H1 (cell line): ENCODE results near the gene DDX19B. TPM values are rescaled to one million over a fixed set of nuclear protein-coding genes. Genes with fewer than 3 reads are reported as not detected.

ENCODE experiments used
- CTCF ChIA-PET: fragments of 300-600 bp; sonication (Branson Sonifier 250); formaldehyde crosslinking; loops from one replicate; lab custom pipeline; 2021; ENCODE audit not compliant: partially characterized antibody; lab: Charles Lee
- POLR2A ChIA-PET: fragments of 300-600 bp; sonication (Branson Sonifier 250); formaldehyde crosslinking; loops from one replicate; lab custom pipeline; 2021; ENCODE audit warnings: inconsistent platforms; ENCODE audit not compliant: partially characterized antibody; lab: Charles Lee
- DNase-seq, 2 experiments: peaks; one replicate each; pipeline versions ENCODE4 v3.0.0 to v3.0.0-alpha.2; 2010 to 2022; ENCODE audit warnings: low spot score in 2 of 2, low read depth in 1 of 2, mixed read lengths in 1 of 2
- FAIRE-seq: peaks from 2 replicates; lab custom pipeline; 2011; peaks lifted over from hg19 to GRCh38; lab: Jason Lieb, UNC
- H2AFZ ChIP-seq: 2 replicates; pipeline ENCODE4 v1.8.1; 2012; ENCODE audit warnings: low read length, inconsistent platforms
- H2AK5ac ChIP-seq: 2 replicates; pipeline ENCODE4 v1.6.1; 2013; ENCODE audit warnings: low read depth, low read length
- H2BK120ac ChIP-seq: replicated peaks from 2 replicates; pipeline ENCODE3; 2013; ENCODE audit warnings: low read depth, low read length, inconsistent platforms
- H2BK12ac ChIP-seq: 2 replicates; pipeline ENCODE4 v1.6.1; 2013; ENCODE audit warnings: low read depth, low read length
- H2BK15ac ChIP-seq: 2 replicates; pipeline ENCODE4 v1.6.1; 2013; ENCODE audit warnings: low read length
- H2BK20ac ChIP-seq: 2 replicates; pipeline ENCODE4 v1.6.1; 2013; ENCODE audit warnings: low read length
- H2BK5ac ChIP-seq: 2 replicates; pipeline ENCODE4 v1.6.1; 2013; ENCODE audit warnings: low read depth, low read length
- H3K14ac ChIP-seq: 2 replicates; pipeline ENCODE4 v1.6.1; 2013; ENCODE audit warnings: inconsistent platforms; ENCODE audit not compliant: insufficient read length
- H3K18ac ChIP-seq: 2 replicates; pipeline ENCODE4 v1.6.1; 2013; ENCODE audit warnings: low read length; ENCODE audit errors: extremely low read depth
- H3K23ac ChIP-seq: 2 replicates; pipeline ENCODE4 v1.6.1; 2013; ENCODE audit warnings: inconsistent platforms; ENCODE audit not compliant: insufficient read length
- H3K23me2 ChIP-seq: 2 replicates; pipeline ENCODE4 v1.6.1; 2013; ENCODE audit warnings: low read depth, low read length
- H3K27ac ChIP-seq: 2 replicates; pipeline ENCODE4 v1.6.1; 2011; ENCODE audit warnings: low read depth, low read length, inconsistent platforms
- H3K27me3 ChIP-seq, 4 experiments: replicated peaks in 1 of 4; 1 replicate in 1 of 4; 2 replicates in 3 of 4; pipeline versions ENCODE4 v1.6.1 to v1.8.1; 2011 to 2013; ENCODE audit warnings: low read length in 3 of 4, mild to moderate bottlenecking in 3 of 4, inconsistent platforms in 2 of 4, mixed read lengths in 2 of 4, moderate library complexity in 1 of 4; ENCODE audit not compliant: control insufficient read depth in 3 of 4, insufficient read depth in 3 of 4; ENCODE audit errors: extremely low read depth in 1 of 4
- H3K36me3 ChIP-seq, 4 experiments: 2 replicates each; pipeline versions ENCODE4 v1.6.1 to v1.8.1; 2011 to 2013; ENCODE audit warnings: mild to moderate bottlenecking in 4 of 4, low read length in 3 of 4, moderate library complexity in 2 of 4, control low read depth in 1 of 4, inconsistent platforms in 1 of 4; ENCODE audit not compliant: insufficient read depth in 4 of 4, control insufficient read depth in 2 of 4
- H3K4ac ChIP-seq: replicated peaks from 2 replicates; pipeline ENCODE3; 2013; ENCODE audit warnings: low read length, low read depth, mixed read lengths, inconsistent platforms; ENCODE audit not compliant: insufficient read length
- H3K4me1 ChIP-seq, 4 experiments: replicated peaks in 1 of 4; 1 replicate in 1 of 4; 2 replicates in 3 of 4; pipeline versions ENCODE4 v1.6.1 to v1.8.1; 2011 to 2013; ENCODE audit warnings: low read length in 3 of 4, inconsistent platforms in 2 of 4, mixed read lengths in 1 of 4; ENCODE audit not compliant: insufficient read depth in 4 of 4, control insufficient read depth in 3 of 4
- H3K4me2 ChIP-seq, 2 experiments: 2 replicates each; pipeline versions ENCODE4 v1.6.1 to v1.8.1; 2011 to 2013; ENCODE audit warnings: low read depth in 2 of 2, low read length in 2 of 2, control low read depth in 1 of 2, inconsistent platforms in 1 of 2, mild to moderate bottlenecking in 1 of 2; ENCODE audit not compliant: insufficient read depth in 1 of 2
- H3K4me3 ChIP-seq, 4 experiments: fragments of 200-600, 300-600 bp in 1 of 4; sonication (generic), shearing (Covaris generic), sonication (Bioruptor Twin) in 1 of 4; 2 replicates each; pipeline versions ENCODE4 v1.5.1 to v1.8.1; 2011 to 2016; ENCODE audit warnings: low read length in 4 of 4, low read depth in 3 of 4, control low read depth in 2 of 4, inconsistent platforms in 2 of 4, mild to moderate bottlenecking in 2 of 4, mixed read lengths in 1 of 4, moderate library complexity in 1 of 4; ENCODE audit not compliant: insufficient read depth in 2 of 4; ENCODE audit errors: extremely low read depth in 1 of 4
- H3K56ac ChIP-seq: replicated peaks from 2 replicates; pipeline ENCODE3; 2013; ENCODE audit warnings: low read depth, mild to moderate bottlenecking, mixed read lengths, low read length, inconsistent platforms; ENCODE audit not compliant: insufficient read length
- H3K79me1 ChIP-seq: 2 replicates; pipeline ENCODE4 v1.6.1; 2013; ENCODE audit warnings: low read depth, low read length, control low read depth
- H3K79me2 ChIP-seq, 2 experiments: 2 replicates each; pipeline versions ENCODE4 v1.6.1 to v1.8.1; 2012 to 2013; ENCODE audit warnings: low read length in 2 of 2, mild to moderate bottlenecking in 2 of 2, inconsistent platforms in 1 of 2; ENCODE audit not compliant: insufficient read depth in 2 of 2, control insufficient read depth in 1 of 2
- H3K9ac ChIP-seq, 4 experiments: replicated peaks in 1 of 4; 1 replicate in 1 of 4; 2 replicates in 3 of 4; pipeline versions ENCODE4 v1.6.1 to v1.8.1; 2011 to 2013; ENCODE audit warnings: low read depth in 3 of 4, low read length in 3 of 4, control low read depth in 2 of 4, mild to moderate bottlenecking in 2 of 4, moderate library complexity in 2 of 4, inconsistent platforms in 1 of 4; ENCODE audit errors: extremely low read depth in 1 of 4
- H3K9me3 ChIP-seq, 2 experiments: 2 replicates each; pipeline versions ENCODE4 v1.6.1 to v1.8.1; 2012 to 2013; ENCODE audit warnings: mild to moderate bottlenecking in 2 of 2, moderate library complexity in 2 of 2, control low read depth in 1 of 2, inconsistent platforms in 1 of 2, low read depth in 1 of 2, low read length in 1 of 2, mixed read lengths in 1 of 2; ENCODE audit not compliant: insufficient read depth in 2 of 2
- H4K20me1 ChIP-seq, 2 experiments: replicated peaks in 1 of 2; 2 replicates each; pipeline versions ENCODE3 to v1.8.1; 2011 to 2013; ENCODE audit warnings: inconsistent platforms in 2 of 2, low read length in 2 of 2, mild to moderate bottlenecking in 1 of 2; ENCODE audit not compliant: insufficient read depth in 2 of 2, control insufficient read depth in 1 of 2
- H4K5ac ChIP-seq: 2 replicates; pipeline ENCODE4 v1.6.1; 2013; ENCODE audit warnings: low read length, low read depth, mixed read lengths, inconsistent platforms; ENCODE audit not compliant: insufficient read length
- H4K8ac ChIP-seq: 2 replicates; pipeline ENCODE4 v1.8.0; 2013; ENCODE audit warnings: mild to moderate bottlenecking, moderate library complexity, low read length, inconsistent platforms; ENCODE audit not compliant: insufficient read depth; ENCODE audit errors: extremely low read depth
- H4K91ac ChIP-seq: replicated peaks from 2 replicates; pipeline ENCODE3; 2013; ENCODE audit warnings: low read length, mixed read lengths, inconsistent platforms; ENCODE audit not compliant: insufficient read length
- CTBP2 ChIP-seq: IDR thresholded peaks from 2 replicates; pipeline ENCODE4 v1.7.0; 2011; ENCODE audit warnings: borderline replicate concordance, mild to moderate bottlenecking, moderate library complexity, mixed read lengths, low read length; ENCODE audit not compliant: insufficient read depth, insufficient read length
- CTCF ChIP-seq, 3 experiments: IDR thresholded peaks; 1 replicate in 2 of 3; 2 replicates in 1 of 3; pipeline versions ENCODE4 v1.5.1 to v1.6.1; 2011; ENCODE audit warnings: low read length in 3 of 3, mild to moderate bottlenecking in 3 of 3, inconsistent platforms in 2 of 3, low read depth in 1 of 3, moderate library complexity in 1 of 3; ENCODE audit not compliant: insufficient read depth in 1 of 3; ENCODE audit errors: control extremely low read depth in 1 of 3
- FOSL1 ChIP-seq: IDR thresholded peaks from 2 replicates; pipeline ENCODE4 v1.6.1; 2011; ENCODE audit warnings: mild to moderate bottlenecking, low read depth, low read length, moderate library complexity; ENCODE audit not compliant: insufficient read depth
- KDM5A ChIP-seq: fragments of 200-600 bp; IDR thresholded peaks from 2 replicates; pipeline ENCODE4 v1.7.1; 2012; ENCODE audit warnings: mild to moderate bottlenecking, low read length, inconsistent platforms, mixed read lengths
- RAD21 ChIP-seq, 2 experiments: IDR thresholded peaks in 1 of 2; conservative IDR thresholded peaks in 1 of 2; 2 replicates each; pipeline ENCODE4 v1.6.1; 2011; ENCODE audit warnings: low read depth in 2 of 2, low read length in 2 of 2, improper control_type of control experiment in 1 of 2, inconsistent platforms in 1 of 2, mild to moderate bottlenecking in 1 of 2, moderate library complexity in 1 of 2
- TAF7 ChIP-seq: optimal IDR thresholded peaks from 2 replicates; pipeline ENCODE3; 2011; ENCODE audit warnings: low read depth, mild to moderate bottlenecking, inconsistent platforms, low read length, moderate library complexity, borderline replicate concordance
- WGBS, 2 experiments: shearing (Covaris generic) in 1 of 2; methylation state at CpG; one replicate each; pipeline versions ENCODE4 v1.1.6 to v1.1.7; 2013 to 2015; ENCODE audit warnings: low lambda C conversion rate in 2 of 2, mixed read lengths in 2 of 2, inconsistent platforms in 1 of 2, low coverage in 1 of 2, missing lambda C conversion rate in 1 of 2; ENCODE audit not compliant: insufficient replicate concordance in 2 of 2, insufficient coverage in 1 of 2, insufficient read length in 1 of 2; ENCODE audit errors: extremely low coverage in 1 of 2, missing lambda C conversion rate in 1 of 2; 5-methylcytosine and 5-hydroxymethylcytosine counted together
- polyA plus RNA-seq, 7 experiments: library from polyadenylated mRNA; depleted of rRNA in 3 of 7; stranded (reverse) in 5 of 7; unstranded in 2 of 7; fragments of >200 nt in 5 of 7; fragments of 200-250 nt in 2 of 7; gene quantifications; 1 replicate in 5 of 7; 2 replicates in 1 of 7; 4 replicates in 1 of 7; pipeline versions ENCODE4 v1.2.1 to v1.2.3, GENCODE V29; 2011 to 2013; ENCODE audit warnings: missing spikeins in 2 of 7, mixed read lengths in 2 of 7
- total RNA-seq: library from RNA; stranded (reverse); fragmentation: NEBNext Ultra II Directional; extraction: Animal tissue kit (Norgen Biotek cat#: 25700); gene quantifications from 2 replicates; pipeline ENCODE4 v1.2.1, GENCODE V29; 2021

DDX19B gene
- total and polyA plus RNA-seq, 2 of the 8 experiments (the other 6 are each of a cell fraction or from before 2014, with no cell fraction given), result 40.5 to 42.7 TPM

DNA sequence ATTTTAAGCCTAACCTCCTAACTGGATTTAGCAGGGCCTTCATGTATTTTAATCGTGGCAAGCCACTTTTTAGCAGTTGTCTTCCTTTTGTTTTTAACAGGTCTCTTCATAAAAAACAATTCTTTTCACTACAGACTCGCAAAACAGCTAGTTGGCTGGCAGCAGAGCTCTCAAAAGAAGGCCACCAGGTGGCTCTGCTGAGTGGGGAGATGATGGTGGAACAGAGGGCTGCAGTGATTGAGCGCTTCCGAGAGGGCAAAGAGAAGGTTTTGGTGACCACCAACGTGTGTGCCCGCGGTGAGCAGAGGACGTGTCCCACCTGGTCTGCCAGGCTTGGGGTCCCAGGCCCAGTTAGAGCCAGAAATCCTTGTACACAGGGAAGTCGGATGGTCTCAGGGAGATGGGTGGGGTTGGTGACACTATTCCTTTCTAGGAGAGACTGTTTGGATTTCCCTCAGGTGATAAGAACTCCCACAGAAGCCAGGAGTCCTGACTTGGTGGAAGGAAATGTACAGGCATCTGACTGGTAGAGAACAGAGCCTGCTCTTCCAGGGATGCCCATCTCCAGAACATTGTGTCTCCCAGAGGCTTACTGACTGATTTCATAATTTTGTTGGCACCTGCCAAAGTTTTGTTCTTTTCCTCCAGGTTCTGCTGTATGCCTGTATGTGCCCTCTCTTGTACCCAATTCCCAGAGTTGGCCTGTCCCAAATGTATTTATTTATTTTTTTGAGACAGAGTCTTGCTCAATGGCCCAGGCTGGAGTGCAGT, 32.8 kb downstream of the DDX19B start:
- CTCF ChIA-PET, result interaction anchor here (0.6 to 2.8 kb wide), 14 partner anchors 10 to 404 kb away, joined by 3 to 24 read pairs (median 3); partner anchors contain the start of gene DDX19A
- no peak overlapping the region for H3K4ac ChIP-seq
- no peak overlapping the region for H3K4me2 ChIP-seq
- H3K23ac ChIP-seq, result no peak overlapping the region
- H3K36me3 ChIP-seq, result peaks cover 17 to 31% (median 28%) of the 10 kb centered on the region in 4 experiments
- H3K9ac ChIP-seq, result no peak overlapping the region
- no peak overlapping the region for H3K56ac ChIP-seq
- H3K79me2 ChIP-seq, result no peaks in the 10 kb centered on the region
- no peaks in the 10 kb centered on the region for H3K9me3 ChIP-seq
- no peak overlapping the region for H2AFZ ChIP-seq
- 85% methylated on average over 9 of the region's 9 CpGs; no CpG with 5 or more reads in 1 of the 2 experiments for WGBS, 2 experiments
- DNase-seq, result no peak
- no peak overlapping the region for H4K5ac ChIP-seq
- no peaks in the 10 kb centered on the region for H3K4me1 ChIP-seq
- no peak overlapping the region for H3K18ac ChIP-seq
- H3K4me3 ChIP-seq, result no peak overlapping the region
- H3K14ac ChIP-seq, result no peak overlapping the region
- no peak overlapping the region for H4K91ac ChIP-seq
- no peak overlapping the region for H2BK5ac ChIP-seq
- no peak overlapping the region for H4K8ac ChIP-seq
- no peaks in the 10 kb centered on the region for H3K23me2 ChIP-seq
- peak; percentile 69 for FAIRE-seq
- H3K79me1 ChIP-seq, result no peaks in the 10 kb centered on the region
- POLR2A ChIA-PET, result interaction anchor here (1.1 to 3.2 kb wide), 6 partner anchors 9 to 59 kb away, joined by 3 to 18 read pairs (median 4); partner anchors contain the start of genes AARS1 and DDX19B
- H2BK12ac ChIP-seq, result no peak overlapping the region
- H3K27ac ChIP-seq, result no peak overlapping the region
- no peak overlapping the region for H2BK15ac ChIP-seq
- no peak overlapping the region for H2BK120ac ChIP-seq
- no peak overlapping the region for H2BK20ac ChIP-seq
- H3K27me3 ChIP-seq, result no peaks in the 10 kb centered on the region
- no peak overlapping the region for H2AK5ac ChIP-seq
- TF ChIP-seq CTBP2, result no peak
- TF ChIP-seq RAD21 (IDR thresholded peaks at IDR 0.05 in 1 of 2, conservative IDR thresholded peaks at IDR 0.05 in 1 of 2; ENCODE audit: low read depth in 2 of 2, low read length in 2 of 2), result peak; percentile 22 to 38; a peak in 3 of 4 replicates
- TF ChIP-seq TAF7, result no peak
- no peak for TF ChIP-seq KDM5A
- TF ChIP-seq FOSL1, result no peak
- TF ChIP-seq CTCF (IDR thresholded peaks at IDR 0.05; ENCODE audit: control extremely low read depth in 1 of 3, insufficient read depth in 1 of 3, low read depth in 1 of 3, low read length in 3 of 3), result peak; percentile 24 to 47 (median 39)
- H4K20me1 ChIP-seq, result no peaks in the 10 kb centered on the region
